Natural killer cell treated with Interleukin-12 subunit alpha and Interleukin-12 subunit beta and Interleukin-15 and Interleukin-18, amount 100 ng/mL, for 72 hours (primary cell): ENCODE measurements around the gene MAP3K5. TPM values are rescaled to one million over a fixed set of nuclear protein-coding genes. Genes with fewer than 3 reads are reported as not detected.

Experiments
- ATAC-seq, 2 donors: fragments of 150-1000 bp; cut with Tn5 transposase in 1 of 2; sonication (Bioruptor Pico), chemical (Tn5 transposase) in 1 of 2; 2 replicates each; pipeline ENCODE4 v1.10.0; 2021
- DNase-seq: peaks from one replicate; pipeline ENCODE4 v3.0.0; 2022; ENCODE audit warnings: low spot score
- H3K27ac Mint-ChIP-seq, 2 donors: 1 replicate in 1 of 2; 2 replicates in 1 of 2; pipeline ENCODE4 v1.8.0; 2022; ENCODE audit warnings: mixed read lengths in 2 of 2, mild to moderate bottlenecking in 1 of 2, moderate library complexity in 1 of 2
- H3K27me3 Mint-ChIP-seq, 2 donors: 1 replicate in 1 of 2; 2 replicates in 1 of 2; pipeline ENCODE4 v1.8.0; 2022; ENCODE audit warnings: mixed read lengths in 2 of 2
- H3K36me3 Mint-ChIP-seq: one replicate; pipeline ENCODE4 v1.8.0; 2022; ENCODE audit warnings: mixed read lengths
- H3K4me1 Mint-ChIP-seq, 2 donors: 1 replicate in 1 of 2; 2 replicates in 1 of 2; pipeline ENCODE4 v1.8.0; 2022; ENCODE audit warnings: low read depth in 2 of 2, mixed read lengths in 2 of 2, mild to moderate bottlenecking in 1 of 2
- H3K4me3 Mint-ChIP-seq: one replicate; pipeline ENCODE4 v1.8.0; 2022; ENCODE audit warnings: mixed read lengths
- H3K9me3 Mint-ChIP-seq: 2 replicates; pipeline ENCODE4 v1.8.0; 2022; ENCODE audit warnings: mixed read lengths
- total RNA-seq, 2 donors: library from RNA; stranded (reverse); gene quantifications; one replicate each; pipeline ENCODE4 v1.2.3, GENCODE V29; 2022

MAP3K5 gene
- total RNA-seq, 2 donors from 2014 or later, result 27.9 to 33.0 TPM

DNA sequence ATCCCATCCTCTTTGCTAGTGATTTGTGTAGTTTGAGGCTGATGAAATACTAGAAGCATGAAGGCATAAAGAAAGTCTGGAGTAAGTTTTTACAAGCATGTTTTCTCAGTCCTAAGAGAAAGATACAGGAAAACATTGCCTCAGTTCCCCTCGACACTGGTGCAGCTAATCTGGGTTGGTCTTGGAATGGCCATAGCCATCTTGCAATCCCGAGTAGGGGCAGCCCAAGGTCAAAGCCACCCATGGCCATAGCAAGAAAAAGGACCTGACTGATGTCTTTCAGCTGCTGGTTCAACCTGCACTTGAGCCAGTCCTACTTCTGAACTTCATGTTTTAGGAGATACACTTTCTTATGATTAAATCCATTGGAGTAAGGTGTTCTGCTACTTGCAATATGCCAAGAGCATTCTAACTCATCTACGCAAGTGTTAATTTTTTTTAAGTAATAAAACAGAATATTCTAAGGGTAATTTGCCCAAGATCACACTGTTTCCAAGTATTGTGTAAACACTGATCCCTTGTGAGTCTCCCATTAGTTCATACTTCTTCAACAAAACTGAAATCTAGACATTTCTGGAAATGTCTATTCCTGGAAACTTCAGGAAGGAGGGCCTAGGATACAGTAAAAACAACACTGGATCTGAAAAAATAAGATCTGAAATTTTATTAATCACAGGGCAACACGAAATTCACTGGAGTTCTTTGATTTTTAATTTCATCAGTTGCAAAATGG is 108.9 kb downstream of the MAP3K5 start:
- H3K9me3 Mint-ChIP-seq, result no peaks in the 10 kb centered on the region

DNA sequence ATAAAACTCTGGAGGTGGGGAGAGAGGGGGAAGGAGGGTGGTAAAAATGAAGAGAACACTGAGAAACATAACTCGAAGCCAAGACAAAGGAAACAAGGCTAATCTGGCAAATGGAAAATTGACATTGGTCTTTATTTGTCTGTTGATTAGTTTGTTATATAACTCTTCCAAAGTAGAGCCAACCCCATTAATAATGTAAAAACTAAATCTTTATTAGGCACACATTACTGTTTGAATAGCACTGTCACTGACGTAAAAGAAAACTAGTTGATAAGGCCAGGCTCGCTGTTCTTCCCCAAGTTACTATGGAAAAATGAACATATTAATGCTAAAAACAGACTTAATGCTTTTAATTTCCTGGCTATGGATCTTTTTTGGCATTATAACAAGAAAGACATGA is 110.0 kb downstream of the MAP3K5 start:
- no peak for ATAC-seq
- H3K27me3 Mint-ChIP-seq, result no peaks in the 10 kb centered on the region
- no peak for DNase-seq
- H3K4me1 Mint-ChIP-seq, result peaks cover 10 to 12% of the 10 kb centered on the region in 2 donors
- H3K9me3 Mint-ChIP-seq, result no peaks in the 10 kb centered on the region
- H3K36me3 Mint-ChIP-seq, result peaks cover 4% of the 10 kb centered on the region
- H3K4me3 Mint-ChIP-seq, result no peak overlapping the region
- H3K27ac Mint-ChIP-seq, result no peak overlapping the region

More for the DNA sequence above, 108.9 kb downstream of the MAP3K5 start:
- Mint-ChIP-seq H3K27me3 (no peaks in the 10 kb centered on the region), H3K4me3 (no peak overlapping the region), H3K27ac (no peak overlapping the region), H3K36me3 (peaks cover 11% of the 10 kb centered on the region), H3K4me1 (peaks cover 9 to 10% of the 10 kb centered on the region in 2 donors)
- ATAC-seq, result no peak
- DNase-seq, result no peak

DNA sequence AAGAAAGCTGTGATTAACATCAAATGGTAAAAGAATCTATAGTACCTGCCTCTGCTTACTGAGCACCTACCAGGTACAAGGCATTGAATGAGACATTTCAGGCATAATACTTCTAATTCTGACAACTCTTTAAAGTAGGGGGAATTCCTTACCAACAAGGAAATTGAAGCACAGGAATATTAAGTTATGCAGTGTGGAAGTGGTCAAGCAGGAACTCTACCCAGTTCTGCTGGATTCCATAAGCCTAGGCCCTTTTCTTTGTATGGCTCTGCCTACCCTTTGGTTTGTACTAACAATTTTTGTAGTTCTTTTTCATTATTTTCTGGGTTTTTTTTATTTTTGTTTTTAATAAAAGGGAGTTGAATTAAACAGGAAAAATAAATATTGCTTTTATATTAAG is 114.5 kb downstream of the MAP3K5 start:
- no peak overlapping the region for H3K4me3 Mint-ChIP-seq
- DNase-seq (no peak), ATAC-seq (no peak)
- H3K27ac Mint-ChIP-seq, result peak overlapping the region in 1 of 2 donors; percentile 33
- H3K4me1 Mint-ChIP-seq, result peaks cover 0 to 11% of the 10 kb centered on the region in 2 donors
- H3K27me3 Mint-ChIP-seq, result no peaks in the 10 kb centered on the region
- no peaks in the 10 kb centered on the region for H3K9me3 Mint-ChIP-seq
- H3K36me3 Mint-ChIP-seq, result peaks cover 7% of the 10 kb centered on the region

- Mint-ChIP-seq H3K4me3 (no peak overlapping the region), H3K4me1 (peaks cover under 1 to 12% of the 10 kb centered on the region in 2 donors), H3K9me3 (no peaks in the 10 kb centered on the region), H3K36me3 (peaks cover 7% of the 10 kb centered on the region), H3K27me3 (no peaks in the 10 kb centered on the region), H3K27ac (peak overlapping the region in 1 of 2 donors; percentile 33)
- ATAC-seq, result no peak
- no peak for DNase-seq
These were observed 114.9 kb downstream of the MAP3K5 start for GRCh38 chr6:136677344-136677743.

DNA sequence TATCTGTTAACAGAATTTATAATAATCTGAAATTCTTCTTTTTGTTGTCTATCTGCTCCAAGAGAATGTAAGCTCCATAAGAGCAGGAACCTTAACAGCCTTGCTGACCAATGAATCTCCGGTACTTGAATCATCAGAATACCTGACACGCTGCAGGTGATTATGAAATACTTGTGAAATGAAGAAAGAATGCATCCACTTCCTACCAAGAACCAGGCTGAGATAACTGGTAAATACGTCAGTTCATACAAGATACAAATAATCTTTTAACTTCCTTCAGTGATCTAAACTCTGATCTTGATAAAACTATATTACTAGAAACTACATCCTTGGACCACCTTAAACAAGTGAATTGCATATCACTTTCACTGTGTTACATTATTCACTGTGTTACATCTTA is 116.2 kb downstream of the MAP3K5 start:
- no peak overlapping the region for H3K27ac Mint-ChIP-seq

GRCh38 chr6:136673571-136673970 is 118.7 kb downstream of the MAP3K5 start:
- Mint-ChIP-seq H3K9me3 (no peaks in the 10 kb centered on the region), H3K4me3 (no peak overlapping the region), H3K27me3 (no peaks in the 10 kb centered on the region), H3K27ac (peak overlapping the region in 1 of 2 donors; percentile 47), H3K4me1 (peaks cover 5 to 12% of the 10 kb centered on the region in 2 donors), H3K36me3 (peaks cover 11% of the 10 kb centered on the region)
- DNase-seq, result no peak
- ATAC-seq, result no peak

More for the DNA sequence above, 116.2 kb downstream of the MAP3K5 start:
- H3K4me1 Mint-ChIP-seq, result peaks cover 5 to 13% of the 10 kb centered on the region in 2 donors
- no peaks in the 10 kb centered on the region for H3K9me3 Mint-ChIP-seq
- ATAC-seq, result peak in 1 of 2 donors; percentile 52
- H3K4me3 Mint-ChIP-seq, result no peak overlapping the region
- H3K36me3 Mint-ChIP-seq, result peaks cover 11% of the 10 kb centered on the region
- H3K27me3 Mint-ChIP-seq, result no peaks in the 10 kb centered on the region
- no peak for DNase-seq

DNA sequence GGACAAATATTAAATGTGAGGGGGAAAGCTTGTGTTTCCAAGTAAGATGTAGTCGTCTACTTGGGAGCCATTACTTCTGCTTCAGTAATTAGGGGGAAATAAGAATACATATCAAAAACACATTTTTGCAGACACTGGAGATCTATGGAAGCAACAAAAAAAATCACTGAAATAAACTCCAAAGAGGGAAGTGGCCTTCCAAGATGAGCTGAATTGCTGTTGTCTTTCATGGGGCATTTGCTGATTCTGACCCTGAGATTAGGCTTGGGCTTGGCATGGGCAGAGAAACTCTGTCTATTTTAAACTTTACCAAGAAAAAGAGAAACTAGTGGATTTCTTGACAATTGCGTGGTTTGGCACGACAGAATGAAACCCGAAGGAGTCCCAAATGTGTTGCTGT is 120.1 kb downstream of the MAP3K5 start:
- H3K36me3 Mint-ChIP-seq, result peaks cover 11% of the 10 kb centered on the region
- ATAC-seq (no peak), DNase-seq (no peak)
- H3K27me3 Mint-ChIP-seq, result no peaks in the 10 kb centered on the region
- H3K9me3 Mint-ChIP-seq, result no peaks in the 10 kb centered on the region
- peaks cover 5 to 9% of the 10 kb centered on the region in 2 donors for H3K4me1 Mint-ChIP-seq
- peak overlapping the region in 1 of 2 donors; percentile 47 for H3K27ac Mint-ChIP-seq
- H3K4me3 Mint-ChIP-seq, result no peak overlapping the region

DNA sequence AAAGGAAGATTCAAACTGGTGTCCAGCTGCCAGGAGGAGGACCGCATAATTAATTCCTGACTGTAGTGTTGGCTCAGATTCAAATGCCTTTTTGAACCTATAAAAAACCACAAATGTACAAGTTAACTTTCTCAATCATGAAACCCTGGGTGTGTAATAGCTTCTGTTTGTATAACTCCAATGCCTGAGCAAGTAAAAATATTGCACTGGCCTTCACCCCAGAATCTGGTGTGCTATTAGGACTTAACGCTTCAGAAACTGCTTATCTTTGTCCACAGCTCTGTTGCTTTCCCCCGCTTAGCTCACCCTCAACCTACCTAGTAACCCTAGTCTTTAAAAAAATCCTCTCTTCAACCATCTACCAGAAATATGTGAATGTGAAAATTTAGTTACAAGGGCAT is 123.0 kb downstream of the MAP3K5 start:
- no peak overlapping the region for H3K4me3 Mint-ChIP-seq
- peaks cover 5 to 9% of the 10 kb centered on the region in 2 donors for H3K4me1 Mint-ChIP-seq
- H3K27me3 Mint-ChIP-seq, result no peaks in the 10 kb centered on the region
- H3K27ac Mint-ChIP-seq, result no peak overlapping the region
- ATAC-seq (no peak), DNase-seq (no peak)
- no peaks in the 10 kb centered on the region for H3K9me3 Mint-ChIP-seq
- H3K36me3 Mint-ChIP-seq, result peaks cover 11% of the 10 kb centered on the region

GRCh38 chr6:136668571-136668970 is 123.7 kb downstream of the MAP3K5 start:
- ATAC-seq (no peak), DNase-seq (no peak)
- Mint-ChIP-seq H3K4me1 (peaks cover 5 to 9% of the 10 kb centered on the region in 2 donors), H3K27me3 (no peaks in the 10 kb centered on the region), H3K36me3 (peaks cover 11% of the 10 kb centered on the region), H3K9me3 (no peaks in the 10 kb centered on the region), H3K27ac (no peak overlapping the region), H3K4me3 (no peak overlapping the region)

DNA sequence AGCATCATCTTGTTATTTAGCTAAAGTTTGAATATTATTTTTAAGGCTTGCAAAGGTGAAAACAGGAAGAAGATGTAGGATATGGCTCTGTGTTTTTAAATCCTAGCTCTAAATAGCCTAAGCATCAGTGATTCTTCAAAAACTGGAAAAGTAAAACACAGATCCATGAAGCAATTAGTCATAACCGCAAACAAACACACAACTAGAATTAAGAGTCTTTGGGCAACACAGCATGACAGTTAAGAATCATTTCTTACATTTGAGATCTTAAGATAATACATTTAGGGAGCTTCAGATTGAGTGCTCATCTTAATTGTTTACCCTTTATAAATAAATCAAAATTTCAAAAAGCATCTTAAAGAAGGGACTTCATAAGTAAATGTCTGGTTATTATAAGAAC is 126.2 kb downstream of the MAP3K5 start:
- no peak for ATAC-seq
- no peak overlapping the region for H3K27ac Mint-ChIP-seq
- no peaks in the 10 kb centered on the region for H3K36me3 Mint-ChIP-seq
- DNase-seq, result no peak
- no peak overlapping the region for H3K4me3 Mint-ChIP-seq
- H3K4me1 Mint-ChIP-seq, result no peaks in the 10 kb centered on the region
- H3K27me3 Mint-ChIP-seq, result no peaks in the 10 kb centered on the region
- H3K9me3 Mint-ChIP-seq, result no peaks in the 10 kb centered on the region

DNA sequence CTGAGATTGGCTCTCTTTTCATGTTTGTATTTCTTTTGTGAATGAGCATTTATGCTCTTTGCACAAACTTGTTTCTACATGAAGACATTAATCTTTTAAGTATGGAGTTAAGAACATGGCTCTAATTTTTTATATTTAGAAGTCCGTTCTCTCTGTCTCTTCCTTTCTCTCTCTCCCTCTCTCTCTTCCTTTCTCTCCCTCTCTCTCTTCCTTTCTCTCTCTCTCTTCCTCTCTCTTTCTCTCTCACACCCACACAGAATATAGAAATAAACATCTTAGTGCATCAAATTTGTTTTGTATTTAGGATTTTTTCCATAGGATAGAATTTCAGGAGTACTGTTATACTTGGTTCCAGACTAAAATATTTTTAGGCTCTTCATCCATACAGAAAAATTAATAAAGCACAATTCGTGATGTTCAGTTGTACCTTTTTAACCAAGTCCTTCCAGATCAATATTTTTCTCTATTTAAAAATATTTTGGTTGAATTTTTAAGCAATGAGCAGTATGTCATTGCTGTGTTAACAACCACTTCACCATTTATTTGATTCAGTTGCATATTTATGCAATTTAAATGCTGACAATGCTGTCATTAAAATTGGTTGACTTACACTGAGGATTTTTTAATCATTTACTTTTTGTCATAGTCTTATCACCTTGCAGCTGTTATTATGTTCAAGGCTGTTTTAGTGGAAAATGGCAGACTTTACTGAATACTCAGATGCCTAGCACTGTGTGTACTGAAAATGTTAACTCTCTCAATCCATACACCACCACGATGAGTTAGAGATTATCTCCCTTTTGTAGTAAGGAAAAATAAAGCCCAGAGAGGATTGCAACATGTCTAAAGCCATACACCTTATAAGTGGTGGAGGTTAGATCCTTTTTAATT is 129.7 kb downstream of the MAP3K5 start:
- Mint-ChIP-seq H3K4me1 (no peaks in the 10 kb centered on the region), H3K27me3 (no peaks in the 10 kb centered on the region), H3K36me3 (peaks cover 6% of the 10 kb centered on the region), H3K9me3 (no peaks in the 10 kb centered on the region), H3K27ac (no peak overlapping the region), H3K4me3 (no peak overlapping the region)
- no peak for ATAC-seq
- DNase-seq, result no peak

DNA sequence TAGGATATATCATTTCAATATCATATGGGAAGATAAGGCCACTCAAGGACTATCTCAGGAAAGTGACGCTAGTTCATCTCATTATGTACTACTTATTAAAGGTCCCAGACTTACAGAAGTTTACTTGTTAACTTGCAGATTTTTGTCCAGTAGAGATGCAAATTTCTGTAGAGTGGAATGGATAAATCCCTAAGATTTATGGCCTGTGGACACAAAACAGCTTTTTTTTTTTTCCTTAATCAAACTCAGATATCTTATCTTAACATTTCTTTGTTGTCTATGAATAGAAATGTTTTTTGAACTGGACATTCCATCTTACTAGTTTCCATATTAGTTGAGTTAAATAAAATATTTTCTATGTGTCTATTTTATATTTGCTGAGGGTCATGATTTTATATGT is 131.6 kb downstream of the MAP3K5 start:
- Mint-ChIP-seq H3K27me3 (no peaks in the 10 kb centered on the region), H3K4me1 (no peaks in the 10 kb centered on the region), H3K27ac (no peak overlapping the region), H3K36me3 (peaks cover 13% of the 10 kb centered on the region), H3K4me3 (no peak overlapping the region), H3K9me3 (no peaks in the 10 kb centered on the region)
- ATAC-seq (no peak), DNase-seq (no peak)

DNA sequence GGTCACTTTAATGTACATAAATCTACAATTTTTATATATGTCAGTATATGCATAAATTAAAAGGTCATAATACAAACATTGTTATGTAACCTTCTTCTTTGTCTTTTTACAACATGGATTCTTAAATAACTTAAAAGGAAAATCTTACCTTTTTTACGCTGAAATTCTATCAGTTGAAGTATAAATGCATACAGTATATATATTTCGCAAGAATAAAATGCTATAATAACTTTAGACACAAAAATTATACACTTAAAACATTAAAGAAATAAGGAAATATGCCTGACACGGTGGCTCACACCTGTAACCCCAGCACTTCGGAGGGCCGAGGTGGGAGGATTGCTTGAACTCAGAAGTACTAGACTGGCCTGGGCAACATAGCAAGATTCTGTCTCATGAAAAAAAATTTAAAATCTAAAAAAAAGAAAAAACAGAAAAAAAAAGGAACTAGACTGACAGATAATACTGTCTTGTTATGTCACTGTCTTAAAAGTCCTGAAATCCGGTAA is 132.2 kb downstream of the MAP3K5 start:
- no peak overlapping the region for H3K27ac Mint-ChIP-seq
- H3K27me3 Mint-ChIP-seq, result no peaks in the 10 kb centered on the region
- H3K4me1 Mint-ChIP-seq, result no peaks in the 10 kb centered on the region
- H3K36me3 Mint-ChIP-seq, result peaks cover 19% of the 10 kb centered on the region
- no peak for DNase-seq
- H3K4me3 Mint-ChIP-seq, result no peak overlapping the region
- H3K9me3 Mint-ChIP-seq, result no peaks in the 10 kb centered on the region
- no peak for ATAC-seq

GRCh38 chr6:136658711-136659110 is 133.6 kb downstream of the MAP3K5 start:
- no peak for ATAC-seq
- Mint-ChIP-seq H3K36me3 (peaks cover 19% of the 10 kb centered on the region), H3K27me3 (no peaks in the 10 kb centered on the region), H3K9me3 (no peaks in the 10 kb centered on the region), H3K27ac (no peak overlapping the region), H3K4me1 (no peaks in the 10 kb centered on the region), H3K4me3 (no peak overlapping the region)
- DNase-seq, result no peak
